ENCODE measurements around the gene HNF1B.
A peak's percentile ranks its signal among the peaks of the same experiment; 100 is the strongest.

HNF1B gene

DNA sequence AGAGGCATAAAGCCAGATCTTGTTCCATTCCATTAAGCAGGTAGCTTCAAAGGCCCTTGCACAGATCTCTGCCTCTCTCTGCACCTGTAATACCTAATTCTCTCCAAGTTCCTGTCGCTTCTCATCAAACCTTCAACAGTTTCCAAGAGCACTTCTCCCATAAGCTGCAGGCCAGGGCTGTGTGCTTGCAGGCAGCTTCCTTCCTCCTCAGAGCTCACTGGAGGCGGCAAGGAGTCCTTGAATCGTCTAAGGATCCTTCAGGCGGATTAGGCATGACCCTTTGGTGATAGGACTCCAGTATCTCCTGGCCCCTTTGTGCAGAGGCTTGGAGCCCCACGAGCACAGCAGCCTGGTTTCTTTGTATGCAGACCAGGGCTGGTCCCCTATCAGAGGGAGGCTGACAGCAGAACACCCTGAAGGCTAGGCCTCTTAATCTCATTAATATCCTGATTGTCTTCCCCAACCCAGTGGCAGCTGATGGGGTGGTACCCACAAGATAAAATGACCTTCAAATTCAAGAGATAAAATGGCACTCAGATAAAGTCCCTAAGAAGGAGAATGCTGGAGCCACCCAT lies 19.8 kb downstream of the HNF1B start:
- no peak overlapping the region for H3K4me3 ChIP-seq
- H3K27me3 ChIP-seq, result no peaks in the 10 kb centered on the region
- no peak overlapping the region for H3K27ac ChIP-seq
- no peaks in the 10 kb centered on the region for H3K4me1 ChIP-seq
- no peak overlapping the region for H3K9ac ChIP-seq
- no peaks in the 10 kb centered on the region for H3K36me3 ChIP-seq
- TF ChIP-seq Cebpa-rat (IDR thresholded peaks at IDR 0.05), result no peak
- H3K4me2 ChIP-seq, result no peak overlapping the region
- H3K9me3 ChIP-seq (replicated peaks in 1 of 11), result no peaks in the 10 kb centered on the region
- no peaks in the 10 kb centered on the region for H4K20me1 ChIP-seq

DNA sequence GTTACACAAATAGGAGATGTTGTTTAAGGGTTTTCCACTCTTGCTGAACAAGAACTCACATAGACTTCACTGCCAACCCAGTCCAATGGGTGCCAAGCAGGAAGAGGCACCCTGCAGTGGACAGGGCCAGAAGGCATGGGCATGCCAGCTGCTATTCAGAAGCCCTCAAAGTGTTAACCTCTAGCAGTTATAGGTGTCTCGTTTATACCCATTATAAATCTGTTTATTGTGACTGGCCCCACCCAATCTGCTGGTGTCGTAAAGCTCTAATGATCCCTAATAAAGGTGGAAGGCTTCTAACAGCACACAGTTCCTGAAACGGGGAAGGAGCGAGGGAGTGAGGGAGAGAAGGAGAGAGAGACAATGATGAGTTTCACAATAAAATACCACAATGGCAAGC lies 23.9 kb downstream of the HNF1B start:
- Histone ChIP-seq H3K4me2 (no peak overlapping the region), H3K27me3 (no peaks in the 10 kb centered on the region), H4K20me1 (no peaks in the 10 kb centered on the region), H3K9ac (no peak overlapping the region), H3K4me1 (no peaks in the 10 kb centered on the region; a peak in 1 of 20 replicates), H3K4me3 (no peak overlapping the region), H3K36me3 (no peaks in the 10 kb centered on the region), H3K9me3 (replicated peaks in 1 of 11) (no peaks in the 10 kb centered on the region), H3K27ac (no peak overlapping the region)
- TF ChIP-seq Cebpa-rat (IDR thresholded peaks at IDR 0.05), result no peak

DNA sequence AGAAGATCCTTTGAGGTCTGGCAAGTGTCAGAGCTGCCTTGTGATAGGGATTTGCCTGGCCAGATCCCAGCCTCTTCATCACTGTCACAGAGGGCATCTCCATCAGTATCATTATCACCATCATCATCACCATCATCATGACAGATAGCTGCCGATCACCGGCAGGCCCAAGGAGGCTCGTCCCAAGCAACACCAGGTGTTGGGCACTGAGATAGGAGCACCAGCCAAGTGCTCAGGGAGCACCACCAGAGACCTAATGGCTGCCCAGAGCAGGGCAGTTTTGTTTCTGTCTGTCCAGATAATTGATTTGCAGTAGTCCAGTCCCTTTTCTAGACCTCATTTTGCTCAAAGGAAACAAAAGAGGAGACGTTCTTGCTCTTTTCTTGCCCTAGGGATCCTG lies 25.0 kb downstream of the HNF1B start:
- Histone ChIP-seq H3K4me1 (no peaks in the 10 kb centered on the region; a peak in 1 of 20 replicates), H3K4me3 (no peak overlapping the region), H3K27me3 (no peaks in the 10 kb centered on the region), H3K36me3 (no peaks in the 10 kb centered on the region), H3K9ac (no peak overlapping the region), H3K4me2 (no peak overlapping the region), H3K27ac (no peak overlapping the region), H4K20me1 (no peaks in the 10 kb centered on the region), H3K9me3 (replicated peaks in 1 of 11) (no peaks in the 10 kb centered on the region)
- no peak for TF ChIP-seq Cebpa-rat (IDR thresholded peaks at IDR 0.05)

DNA sequence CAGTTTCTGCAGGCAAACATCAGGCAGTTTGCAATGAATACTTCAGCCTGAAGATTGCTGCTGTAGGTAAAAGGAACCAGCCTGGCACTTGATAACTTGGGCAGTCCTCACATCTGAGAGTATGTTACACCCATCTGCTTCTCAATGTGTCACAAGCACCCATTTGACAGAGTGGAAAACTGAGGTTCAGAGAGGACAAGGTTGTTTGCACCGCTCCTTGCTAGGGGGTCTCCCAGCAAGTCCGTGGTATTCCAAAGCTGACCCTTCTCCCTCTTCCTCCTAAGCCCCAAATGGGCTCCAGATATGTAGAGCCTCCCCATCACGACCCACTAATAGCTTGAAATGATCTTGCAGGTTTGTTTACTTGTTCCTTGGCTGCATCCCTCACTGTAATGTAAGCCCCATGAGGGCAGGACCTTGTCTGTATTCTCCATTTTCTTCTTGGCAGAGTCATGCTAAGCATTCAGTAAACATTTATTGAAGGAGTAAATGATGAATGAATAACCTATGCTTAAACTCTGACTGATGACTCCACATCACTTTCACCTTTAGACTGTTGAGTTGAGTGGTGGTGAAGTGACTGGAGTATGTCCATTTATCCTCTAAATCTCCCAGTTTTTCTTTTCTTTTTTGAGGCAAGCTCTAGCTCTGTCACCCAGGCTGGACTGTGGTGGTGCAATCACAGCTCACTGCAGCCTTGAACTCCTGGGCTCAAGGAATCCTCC lies 26.4 kb downstream of the HNF1B start:
- peaks cover 0 to 5% (median 3%) of the 10 kb centered on the region in 10 experiments; a peak in 11 of 20 replicates for H3K4me1 ChIP-seq
- no peaks in the 10 kb centered on the region for H3K36me3 ChIP-seq
- H3K27ac ChIP-seq, result no peak overlapping the region
- H3K9ac ChIP-seq, result no peak overlapping the region
- TF ChIP-seq Cebpa-rat (IDR thresholded peaks at IDR 0.05), result no peak
- no peaks in the 10 kb centered on the region for H4K20me1 ChIP-seq
- no peaks in the 10 kb centered on the region for H3K27me3 ChIP-seq
- H3K4me2 ChIP-seq, result no peak overlapping the region; a peak in 1 of 22 replicates
- no peaks in the 10 kb centered on the region for H3K9me3 ChIP-seq (replicated peaks in 1 of 11)
- H3K4me3 ChIP-seq, result no peak overlapping the region

DNA sequence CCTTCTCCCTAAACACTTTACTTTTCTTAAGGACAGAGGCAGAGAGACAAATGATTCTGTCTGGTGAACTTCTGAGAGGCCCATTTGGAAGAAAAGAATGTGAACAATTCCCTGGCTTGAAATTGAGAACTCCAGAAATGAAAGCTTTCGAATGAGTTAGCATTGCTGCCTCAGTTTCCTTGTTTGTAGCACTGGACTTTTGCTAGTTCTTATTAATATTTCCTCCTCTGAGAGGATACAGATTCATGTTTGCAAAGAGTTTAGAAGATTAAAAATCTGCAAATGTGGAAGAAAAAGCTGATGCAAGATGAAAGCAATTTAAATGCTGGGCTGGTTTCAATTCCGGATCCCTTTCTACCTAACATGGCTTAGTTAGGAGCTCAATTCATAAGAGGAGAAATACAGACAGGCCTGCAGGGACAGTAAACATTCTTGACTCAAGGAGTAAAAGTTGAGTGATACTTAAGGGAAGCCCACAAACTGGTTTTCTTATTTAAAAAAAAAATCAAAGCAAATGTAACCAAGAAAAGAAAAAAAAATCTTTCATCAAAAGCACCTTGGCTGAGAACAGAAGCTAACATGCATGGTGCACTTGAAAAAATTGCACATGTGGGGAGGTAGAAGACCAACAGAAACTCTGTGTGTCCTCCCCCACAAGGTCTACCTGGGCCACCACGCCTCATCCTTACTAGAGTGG lies 27.1 kb downstream of the HNF1B start:
- H3K36me3 ChIP-seq, result no peaks in the 10 kb centered on the region
- H3K27ac ChIP-seq, result no peak overlapping the region
- H4K20me1 ChIP-seq, result no peaks in the 10 kb centered on the region
- peak overlapping the region in 2 of 11 experiments; percentile 6 to 11; a peak in 1 of 22 replicates for H3K4me2 ChIP-seq
- peaks cover 0 to 13% (median 10%) of the 10 kb centered on the region in 10 experiments; a peak in 13 of 20 replicates for H3K4me1 ChIP-seq
- H3K4me3 ChIP-seq, result no peak overlapping the region
- no peak overlapping the region for H3K9ac ChIP-seq
- no peaks in the 10 kb centered on the region for H3K9me3 ChIP-seq (replicated peaks in 1 of 11)
- H3K27me3 ChIP-seq, result no peaks in the 10 kb centered on the region
- TF ChIP-seq Cebpa-rat (IDR thresholded peaks at IDR 0.05), result no peak

DNA sequence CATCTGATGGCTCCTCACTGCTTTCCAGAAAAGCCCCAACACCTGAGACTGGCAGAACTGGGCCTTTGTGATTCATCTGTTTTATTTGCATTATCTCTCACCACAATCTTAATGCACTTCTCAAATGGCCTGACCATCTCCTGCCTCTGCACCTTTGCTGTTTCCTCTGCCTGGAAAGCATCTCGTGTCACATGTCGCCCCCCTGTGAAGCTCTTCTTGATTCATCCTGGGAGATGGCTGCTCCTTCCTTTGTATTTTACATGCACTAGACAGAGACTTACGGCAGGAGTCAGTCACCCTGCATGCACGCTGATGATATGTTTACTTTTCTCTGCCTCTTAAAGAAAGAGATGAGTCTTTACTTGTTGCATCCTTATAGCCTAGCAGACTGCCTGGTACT lies 30.0 kb downstream of the HNF1B start:
- peaks cover 0 to 25% (median 10%) of the 10 kb centered on the region in 10 experiments; a peak in 13 of 20 replicates for H3K4me1 ChIP-seq
- H3K36me3 ChIP-seq, result no peaks in the 10 kb centered on the region
- no peak overlapping the region for H3K4me3 ChIP-seq
- H3K9ac ChIP-seq, result no peak overlapping the region
- H3K9me3 ChIP-seq (replicated peaks in 1 of 11), result peaks cover 0 to 10% (median 0%) of the 10 kb centered on the region in 11 experiments; a peak in 3 of 22 replicates
- no peaks in the 10 kb centered on the region for H3K27me3 ChIP-seq
- no peak for TF ChIP-seq Cebpa-rat (IDR thresholded peaks at IDR 0.05)
- H3K4me2 ChIP-seq, result no peak overlapping the region
- H3K27ac ChIP-seq, result no peak overlapping the region
- H4K20me1 ChIP-seq, result no peaks in the 10 kb centered on the region

DNA sequence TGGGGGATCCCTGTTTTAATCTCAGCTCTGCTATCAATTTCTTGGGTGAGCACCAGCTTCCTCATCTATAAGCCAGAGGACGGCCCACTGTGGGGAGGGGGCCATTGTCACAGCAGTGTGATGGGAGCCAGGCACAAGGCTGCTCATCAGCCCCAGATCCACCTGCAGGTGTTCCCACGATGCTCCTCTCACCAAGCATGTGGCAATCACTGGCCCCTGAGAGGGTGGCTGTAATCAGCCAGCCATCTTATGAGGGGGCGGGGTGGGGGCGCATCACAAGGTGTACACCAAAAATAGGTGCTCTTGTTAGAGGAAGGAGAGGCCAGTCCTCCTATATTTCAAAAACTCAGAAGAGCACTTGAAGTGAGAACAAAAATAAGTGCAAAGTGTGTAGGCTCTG lies 31.2 kb downstream of the HNF1B start:
- Histone ChIP-seq H3K4me1 (peaks cover 0 to 29% (median 10%) of the 10 kb centered on the region in 10 experiments; a peak in 13 of 20 replicates), H3K27me3 (no peaks in the 10 kb centered on the region), H3K4me2 (peak overlapping the region in 8 of 11 experiments; percentile 10 to 57 (median 21); a peak in 14 of 22 replicates), H4K20me1 (no peaks in the 10 kb centered on the region), H3K27ac (peak overlapping the region in 1 of 11 experiments; percentile 19; a peak in 1 of 22 replicates), H3K4me3 (no peak overlapping the region), H3K9me3 (replicated peaks in 1 of 11) (peaks cover 0 to 10% (median 0%) of the 10 kb centered on the region in 11 experiments; a peak in 3 of 22 replicates), H3K36me3 (no peaks in the 10 kb centered on the region), H3K9ac (no peak overlapping the region)
- no peak for TF ChIP-seq Cebpa-rat (IDR thresholded peaks at IDR 0.05)

DNA sequence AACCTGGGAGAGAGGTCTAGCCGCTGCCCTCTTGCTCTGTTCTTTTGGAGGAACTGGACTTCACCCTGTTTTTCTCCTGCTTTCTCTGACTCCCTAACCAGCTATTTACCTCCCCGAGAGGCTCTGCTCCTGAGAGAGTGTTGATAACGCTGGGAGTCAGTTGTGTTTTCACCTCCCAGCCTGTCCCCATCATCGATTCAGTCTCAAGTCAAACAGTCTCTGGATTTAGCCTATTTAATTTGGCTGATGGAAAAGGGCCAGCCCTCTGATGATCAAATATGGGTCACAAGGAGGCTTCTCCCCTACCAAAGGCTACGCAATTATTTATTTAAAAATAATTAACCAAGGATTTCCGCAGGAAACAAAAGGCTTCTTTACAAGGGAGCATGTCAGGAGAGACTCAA lies 31.8 kb downstream of the HNF1B start:
- Histone ChIP-seq H3K9me3 (replicated peaks in 1 of 11) (peaks cover 0 to 10% (median 0%) of the 10 kb centered on the region in 11 experiments; a peak in 3 of 22 replicates), H3K4me2 (peak overlapping the region in 8 of 11 experiments; percentile 10 to 57 (median 25); a peak in 14 of 22 replicates), H3K36me3 (no peaks in the 10 kb centered on the region), H3K27me3 (no peaks in the 10 kb centered on the region), H3K9ac (no peak overlapping the region), H3K27ac (peak overlapping the region in 2 of 11 experiments; percentile 19 to 29; a peak in 2 of 22 replicates), H3K4me3 (no peak overlapping the region), H4K20me1 (no peaks in the 10 kb centered on the region), H3K4me1 (peaks cover 0 to 31% (median 10%) of the 10 kb centered on the region in 10 experiments; a peak in 13 of 20 replicates)
- TF ChIP-seq Cebpa-rat (IDR thresholded peaks at IDR 0.05), result no peak

DNA sequence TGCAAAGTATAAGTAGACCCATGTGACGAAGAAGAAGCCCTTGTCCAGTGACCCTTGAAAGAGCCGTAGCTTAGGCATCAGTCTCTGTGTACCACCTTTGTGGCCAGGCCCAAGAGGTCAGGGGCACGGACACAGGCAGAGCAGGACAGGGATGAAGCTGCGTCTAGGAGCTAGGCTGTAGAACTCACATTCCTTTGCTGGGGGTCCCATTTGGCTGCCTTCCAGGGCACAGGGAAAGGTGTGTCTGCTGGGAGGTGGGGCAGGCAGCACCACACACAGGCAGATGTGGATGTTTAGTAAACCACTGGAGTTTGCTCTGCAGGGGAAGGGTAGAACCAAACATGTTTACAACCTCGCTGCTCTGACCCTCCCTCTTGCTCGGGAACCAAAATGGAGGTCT lies 33.7 kb downstream of the HNF1B start:
- Histone ChIP-seq H3K4me3 (no peak overlapping the region), H3K27me3 (no peaks in the 10 kb centered on the region), H3K4me2 (0 out of 22 replicates have a peak overlapping the region, but pooled peaks of 1 of the 11 experiments have one; percentile 18), H3K9ac (no peak overlapping the region), H3K9me3 (replicated peaks in 1 of 11) (peaks cover 0 to 10% (median 0%) of the 10 kb centered on the region in 11 experiments; a peak in 3 of 22 replicates), H3K36me3 (no peaks in the 10 kb centered on the region), H3K4me1 (peaks cover 0 to 38% (median 10%) of the 10 kb centered on the region in 10 experiments; a peak in 12 of 20 replicates), H4K20me1 (no peaks in the 10 kb centered on the region), H3K27ac (no peak overlapping the region)
- no peak for TF ChIP-seq Cebpa-rat (IDR thresholded peaks at IDR 0.05)
